Measurements from ENCODE around the gene TIAM2. TPM values are rescaled to one million over a fixed set of nuclear protein-coding genes. Genes with fewer than 3 reads are reported as not detected.

The TIAM2 gene
- total and polyA plus RNA-seq, 10 donors: 4.3 to 21.9 (median 12.9) TPM

- TF ChIP-seq CTCF (IDR thresholded peaks at IDR 0.05 in 8 of 11, conservative IDR thresholded peaks at IDR 0.05 in 3 of 11): no peak
- no peak for TF ChIP-seq POLR2A (IDR thresholded peaks at IDR 0.05)
- TF ChIP-seq POLR2AphosphoS5 (IDR thresholded peaks at IDR 0.05): no peak
- H3K36me3 ChIP-seq: no peaks in the 10 kb centered on the region
- no peaks in the 10 kb centered on the region for H3K9me3 ChIP-seq
- no peak overlapping the region for H3K27ac ChIP-seq
- no peak overlapping the region for H3K4me3 ChIP-seq
- intact Hi-C loops (cut with DNase I; ENCODE audit: low total_unique reads): no loop called here
- H3K4me1 ChIP-seq: no peaks in the 10 kb centered on the region
- no peaks in the 10 kb centered on the region for H3K27me3 ChIP-seq (replicated peaks in 1 of 7)
- no peak for DNase-seq
These were observed 74.4 kb downstream of the TIAM2 start for GRCh38 chr6:155069543-155069942.

GRCh38 chr6:155075930-155076695, 81.0 kb downstream of the TIAM2 start:
- intact Hi-C loops (cut with DNase I; ENCODE audit: low total_unique reads): no loop called here
- H3K4me3 ChIP-seq: no peak overlapping the region
- 79 to 84% (median 80%) methylated on average over 12 of the region's 12 CpGs for WGBS, 5 donors
- no peaks in the 10 kb centered on the region for H3K36me3 ChIP-seq
- H3K27me3 ChIP-seq (replicated peaks in 1 of 7): no peaks in the 10 kb centered on the region
- no peaks in the 10 kb centered on the region for H3K9me3 ChIP-seq
- TF ChIP-seq CTCF (IDR thresholded peaks at IDR 0.05 in 8 of 11, conservative IDR thresholded peaks at IDR 0.05 in 3 of 11): no peak
- TF ChIP-seq POLR2AphosphoS5 (IDR thresholded peaks at IDR 0.05): no peak
- TF ChIP-seq POLR2A (IDR thresholded peaks at IDR 0.05): no peak
- no peak for DNase-seq
- no peaks in the 10 kb centered on the region for H3K4me1 ChIP-seq
- H3K27ac ChIP-seq: no peak overlapping the region

- intact Hi-C loops (cut with DNase I; ENCODE audit: low total_unique reads): no loop called here
- DNase-seq: no peak
- TF ChIP-seq POLR2A (IDR thresholded peaks at IDR 0.05) (no peak), CTCF (IDR thresholded peaks at IDR 0.05 in 8 of 11, conservative IDR thresholded peaks at IDR 0.05 in 3 of 11) (no peak), POLR2AphosphoS5 (IDR thresholded peaks at IDR 0.05) (no peak)
- Histone ChIP-seq H3K27ac (no peak overlapping the region), H3K4me3 (no peak overlapping the region), H3K27me3 (replicated peaks in 1 of 7) (no peaks in the 10 kb centered on the region), H3K4me1 (no peaks in the 10 kb centered on the region), H3K9me3 (no peaks in the 10 kb centered on the region), H3K36me3 (no peaks in the 10 kb centered on the region)
- WGBS, 5 donors: 81 to 93% (median 91%) methylated on average over 7 of the region's 7 CpGs
These were observed 82.2 kb downstream of the TIAM2 start for GRCh38 chr6:155077331-155077730.

- H3K27me3 ChIP-seq (replicated peaks in 1 of 7): no peaks in the 10 kb centered on the region
- WGBS, 5 donors: 85 to 98% (median 90%) methylated on average over 2 of the region's 2 CpGs
- intact Hi-C loops (cut with DNase I; ENCODE audit: low total_unique reads): no loop called here
- H3K9me3 ChIP-seq: no peaks in the 10 kb centered on the region
- no peak for TF ChIP-seq CTCF (IDR thresholded peaks at IDR 0.05 in 8 of 11, conservative IDR thresholded peaks at IDR 0.05 in 3 of 11)
- no peak for TF ChIP-seq POLR2AphosphoS5 (IDR thresholded peaks at IDR 0.05)
- TF ChIP-seq POLR2A (IDR thresholded peaks at IDR 0.05): no peak
- H3K4me3 ChIP-seq: no peak overlapping the region
- no peak for DNase-seq
- H3K36me3 ChIP-seq: no peaks in the 10 kb centered on the region
- H3K27ac ChIP-seq: no peak overlapping the region
- H3K4me1 ChIP-seq: no peaks in the 10 kb centered on the region
These were observed 82.7 kb downstream of the TIAM2 start for GRCh38 chr6:155077784-155078183.

All from spleen (tissue), 11 donors.